Peyer's patch (tissue), 4 donors: ENCODE results near the gene LARP4B.

Experiments used
- POLR2A ChIP-seq, 2 donors: fragments of 450-650 bp; IDR thresholded peaks; one replicate each; pipeline ENCODE4 v1.5.1; 2017; ENCODE audit warnings: antibody characterized with exemption in 2 of 2, mild to moderate bottlenecking in 2 of 2, moderate library complexity in 2 of 2
- TF ChIP-seq, protein P1 (sequence below), 6 experiments: fragments of 450-650 bp in 4 of 6; fragments of 200-600 bp in 2 of 6; sonication (generic) in 1 of 6; IDR thresholded peaks; one replicate each; pipeline ENCODE4 v1.5.1; 2017 to 2019; ENCODE audit warnings: antibody characterized with exemption in 6 of 6, mild to moderate bottlenecking in 3 of 6, moderate library complexity in 1 of 6

DNA sequence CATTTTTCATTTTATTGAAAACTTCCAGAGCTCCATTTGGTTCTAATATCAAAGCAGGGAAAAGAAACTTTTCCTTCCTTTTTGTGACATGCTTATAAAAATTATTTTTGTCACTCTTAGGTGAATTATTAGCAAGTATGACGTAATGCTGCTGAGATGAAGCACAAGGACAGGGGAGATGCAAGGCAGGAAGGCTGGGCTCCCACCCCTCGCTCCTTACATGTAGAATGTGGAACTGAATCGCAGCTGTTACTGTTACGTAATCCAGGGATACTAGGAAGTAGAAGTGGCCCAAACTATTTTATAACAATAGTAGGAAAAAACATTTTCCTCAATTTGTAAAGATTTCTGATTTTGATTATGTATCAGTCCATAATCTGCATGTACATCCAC, 39.6 kb upstream of the LARP4B start:
- TF ChIP-seq, protein P1, sequence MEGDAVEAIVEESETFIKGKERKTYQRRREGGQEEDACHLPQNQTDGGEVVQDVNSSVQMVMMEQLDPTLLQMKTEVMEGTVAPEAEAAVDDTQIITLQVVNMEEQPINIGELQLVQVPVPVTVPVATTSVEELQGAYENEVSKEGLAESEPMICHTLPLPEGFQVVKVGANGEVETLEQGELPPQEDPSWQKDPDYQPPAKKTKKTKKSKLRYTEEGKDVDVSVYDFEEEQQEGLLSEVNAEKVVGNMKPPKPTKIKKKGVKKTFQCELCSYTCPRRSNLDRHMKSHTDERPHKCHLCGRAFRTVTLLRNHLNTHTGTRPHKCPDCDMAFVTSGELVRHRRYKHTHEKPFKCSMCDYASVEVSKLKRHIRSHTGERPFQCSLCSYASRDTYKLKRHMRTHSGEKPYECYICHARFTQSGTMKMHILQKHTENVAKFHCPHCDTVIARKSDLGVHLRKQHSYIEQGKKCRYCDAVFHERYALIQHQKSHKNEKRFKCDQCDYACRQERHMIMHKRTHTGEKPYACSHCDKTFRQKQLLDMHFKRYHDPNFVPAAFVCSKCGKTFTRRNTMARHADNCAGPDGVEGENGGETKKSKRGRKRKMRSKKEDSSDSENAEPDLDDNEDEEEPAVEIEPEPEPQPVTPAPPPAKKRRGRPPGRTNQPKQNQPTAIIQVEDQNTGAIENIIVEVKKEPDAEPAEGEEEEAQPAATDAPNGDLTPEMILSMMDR (IDR thresholded peaks at IDR 0.05): no peak
- no peak for TF ChIP-seq POLR2A (IDR thresholded peaks at IDR 0.05)
